ENCODE results near the gene SLC24A3.

The SLC24A3 gene

GRCh38 chr20:19244291-19244690 is 31.8 kb downstream of the SLC24A3 start:
- no peak for DNase-seq

- DNase-seq, result no peak
Measured at GRCh38 chr20:19249106-19249879, 36.9 kb downstream of the SLC24A3 start.

- no peak for DNase-seq
Measured at GRCh38 chr20:19250346-19250745, 37.9 kb downstream of the SLC24A3 start.

GRCh38 chr20:19251506-19251905 is 39.1 kb downstream of the SLC24A3 start:
- DNase-seq, result no peak

- no peak for DNase-seq
Measured at GRCh38 chr20:19251958-19252357, 39.5 kb downstream of the SLC24A3 start.

- DNase-seq, result no peak
Measured at GRCh38 chr20:19252451-19253120, 40.1 kb downstream of the SLC24A3 start.

- no peak for DNase-seq
Measured at GRCh38 chr20:19253316-19253715, 40.9 kb downstream of the SLC24A3 start.

- DNase-seq, result no peak
Measured at GRCh38 chr20:19253916-19254820, 41.7 kb downstream of the SLC24A3 start.

- DNase-seq, result no peak
Measured at GRCh38 chr20:19254956-19255355, 42.5 kb downstream of the SLC24A3 start.

- DNase-seq, result no peak
Measured at GRCh38 chr20:19256085-19256484, 43.6 kb downstream of the SLC24A3 start.

GRCh38 chr20:19256906-19257595 is 44.6 kb downstream of the SLC24A3 start:
- DNase-seq, result no peak

- no peak for DNase-seq
Measured at GRCh38 chr20:19257865-19258264, 45.4 kb downstream of the SLC24A3 start.

GRCh38 chr20:19259141-19259591 is 46.7 kb downstream of the SLC24A3 start:
- DNase-seq, result no peak

GRCh38 chr20:19260412-19261090 is 48.1 kb downstream of the SLC24A3 start:
- DNase-seq, result no peak

GRCh38 chr20:19264191-19264590 is 51.7 kb downstream of the SLC24A3 start:
- DNase-seq, result no peak

GRCh38 chr20:19265646-19266374 is 53.4 kb downstream of the SLC24A3 start:
- no peak for DNase-seq

- DNase-seq, result no peak
Measured at GRCh38 chr20:19268426-19268825, 56.0 kb downstream of the SLC24A3 start.

GRCh38 chr20:19269737-19270340 is 57.4 kb downstream of the SLC24A3 start:
- no peak for DNase-seq

- DNase-seq, result no peak
Measured at GRCh38 chr20:19271879-19272651, 59.6 kb downstream of the SLC24A3 start.

Data from Kasumi-1 (cell line).